B cell (primary cell): ENCODE measurements around the gene CDC14A. TPM values are rescaled to one million over a fixed set of nuclear protein-coding genes. Genes with fewer than 3 reads are reported as not detected.

Experiments used
- ATAC-seq: fragments of 200-7000 bp; cut with Tn5 transposase; one replicate; pipeline ENCODE4 v1.10.0; 2021; ENCODE audit warnings: low read depth, mild to moderate bottlenecking, moderate number of reproducible peaks, moderate library complexity
- CTCF ChIA-PET: fragments of 350-600 bp; sonication (Branson Sonifier 250); formaldehyde crosslinking; loops from one replicate; lab custom pipeline; 2021; ENCODE audit warnings: antibody characterized with exemption, inconsistent platforms; lab: Charles Lee
- POLR2A ChIA-PET: fragments of 350-600 bp; sonication (Branson Sonifier 250); formaldehyde crosslinking; loops from one replicate; lab custom pipeline; 2021; ENCODE audit warnings: antibody characterized with exemption; lab: Charles Lee
- DNase-seq: peaks from one replicate; pipeline ENCODE4 v3.0.0; 2013
- H2AFZ ChIP-seq: 2 replicates; pipeline ENCODE4 v1.6.1; 2012; ENCODE audit warnings: mild to moderate bottlenecking, low read depth, low read length; ENCODE audit not compliant: insufficient read depth, poor library complexity, severe bottlenecking
- H3K27ac ChIP-seq, 2 donors: 1 replicate in 1 of 2; 2 replicates in 1 of 2; pipeline ENCODE4 v1.5.1; 2012 to 2013; ENCODE audit warnings: low read length in 2 of 2, mild to moderate bottlenecking in 2 of 2, moderate library complexity in 1 of 2
- H3K27me3 ChIP-seq, 4 experiments: fragments of 200-600 bp in 1 of 4; sonication (generic) in 1 of 4; replicated peaks in 1 of 4; 1 replicate in 2 of 4; 2 replicates in 2 of 4; pipeline versions ENCODE4 v1.6.1 to v1.7.0; 2013 to 2016; ENCODE audit warnings: low read length in 3 of 4, mild to moderate bottlenecking in 2 of 4, mixed read lengths in 1 of 4, moderate library complexity in 1 of 4; ENCODE audit not compliant: insufficient read depth in 4 of 4, control insufficient read depth in 3 of 4; ENCODE audit errors: control extremely low read depth in 1 of 4
- H3K36me3 ChIP-seq, 2 experiments: replicated peaks in 1 of 2; 1 replicate in 1 of 2; 2 replicates in 1 of 2; pipeline versions ENCODE4 v1.6.1 to v1.7.1; 2013; ENCODE audit warnings: low read length in 1 of 2; ENCODE audit not compliant: insufficient read depth in 2 of 2, control insufficient read depth in 1 of 2; ENCODE audit errors: control extremely low read depth in 1 of 2, extremely low read depth in 1 of 2
- H3K4me1 ChIP-seq, 2 donors: fragments of 200-600 bp in 1 of 2; sonication (generic) in 1 of 2; 1 replicate in 1 of 2; 2 replicates in 1 of 2; pipeline versions ENCODE4 v1.5.1 to v1.6.1; 2013 to 2017; ENCODE audit warnings: low read length in 2 of 2; ENCODE audit not compliant: control insufficient read depth in 2 of 2, insufficient read depth in 2 of 2
- H3K4me2 ChIP-seq: replicated peaks from 2 replicates; pipeline ENCODE3; 2012; ENCODE audit warnings: mild to moderate bottlenecking, low read depth, low read length; ENCODE audit not compliant: poor library complexity, severe bottlenecking
- H3K4me3 ChIP-seq, 5 experiments: fragments of 200-600 bp in 1 of 5; sonication (generic) in 1 of 5; 1 replicate in 3 of 5; 2 replicates in 2 of 5; pipeline versions ENCODE4 v1.5.1 to v1.7.0; 2011 to 2016; ENCODE audit warnings: low read length in 4 of 5, mild to moderate bottlenecking in 4 of 5, low read depth in 2 of 5, control low read depth in 1 of 5, moderate library complexity in 1 of 5; ENCODE audit not compliant: insufficient read depth in 1 of 5; ENCODE audit errors: control extremely low read depth in 1 of 5, extremely low read depth in 1 of 5
- H3K79me2 ChIP-seq: fragments of 200-600 bp; sonication (generic); one replicate; pipeline ENCODE4 v1.6.0; 2016; ENCODE audit warnings: low read length; ENCODE audit not compliant: control insufficient read depth, insufficient read depth
- H3K9ac ChIP-seq: fragments of 200-600 bp; sonication (generic); 2 replicates; pipeline ENCODE4 v1.6.1; 2017; ENCODE audit warnings: mild to moderate bottlenecking, low read length, moderate library complexity
- H3K9me3 ChIP-seq, 3 donors: one replicate each; pipeline versions ENCODE4 v1.6.1 to v1.7.1; 2013; ENCODE audit warnings: low read length in 2 of 3; ENCODE audit not compliant: control insufficient read depth in 2 of 3, insufficient read depth in 1 of 3; ENCODE audit errors: control extremely low read depth in 1 of 3
- H4K20me1 ChIP-seq: 2 replicates; pipeline ENCODE4 v1.6.0; 2012; ENCODE audit warnings: mild to moderate bottlenecking, low read length; ENCODE audit not compliant: insufficient read depth, control insufficient read depth, poor library complexity, severe bottlenecking
- H3K27ac Mint-ChIP-seq: one replicate; pipeline ENCODE4 v1.8.0; 2021; ENCODE audit warnings: mixed read lengths
- H3K27me3 Mint-ChIP-seq: one replicate; pipeline ENCODE4 v1.8.0; 2021; ENCODE audit warnings: mixed read lengths
- H3K4me1 Mint-ChIP-seq: one replicate; pipeline ENCODE4 v1.8.0; 2021; ENCODE audit warnings: mixed read lengths
- H3K4me3 Mint-ChIP-seq: one replicate; pipeline ENCODE4 v1.8.0; 2021; ENCODE audit warnings: mixed read lengths
- H3K9me3 Mint-ChIP-seq: one replicate; pipeline ENCODE4 v1.8.0; 2022; ENCODE audit warnings: mixed read lengths; ENCODE audit not compliant: insufficient read depth
- EZH2 ChIP-seq: IDR thresholded peaks from 2 replicates; pipeline ENCODE4 v1.6.1; 2012; ENCODE audit warnings: borderline replicate concordance, low read depth, mild to moderate bottlenecking, moderate library complexity, low read length; ENCODE audit not compliant: insufficient read depth, poor library complexity, severe bottlenecking
- WGBS: methylation state at CpG from one replicate; pipeline ENCODE4 v1.1.5; 2013; ENCODE audit warnings: missing lambda C conversion rate; ENCODE audit not compliant: insufficient coverage; 5-methylcytosine and 5-hydroxymethylcytosine counted together
- intact Hi-C: fragments of 100-400 bp; cut with micrococcal nuclease; formaldehyde crosslinking; loops from one replicate; pipeline ENCODE4 v1.10.0; 2022
- polyA plus RNA-seq: library from polyadenylated mRNA; depleted of rRNA; stranded (reverse); fragments of >200 nt; gene quantifications from 2 replicates; pipeline ENCODE4 v1.2.3, GENCODE V29; 2012
- total RNA-seq, 2 donors: library from RNA; stranded (reverse); fragments of 120-200 nt in 1 of 2; gene quantifications; 1 replicate in 1 of 2; 2 replicates in 1 of 2; pipeline versions ENCODE4 v1.2.3 to v1.2.4, GENCODE V29; 2013 to 2022
- TF ChIP-seq, protein P1 (sequence below): fragments of 200-600 bp; IDR thresholded peaks from one replicate; pipeline ENCODE4 v1.8.0; 2022; ENCODE audit warnings: antibody characterized with exemption, mild to moderate bottlenecking

CDC14A gene
- total and polyA plus RNA-seq, 2 donors (not counting 1 experiment from before 2014, with no cell fraction given) = 6.1 to 41.7 TPM

DNA sequence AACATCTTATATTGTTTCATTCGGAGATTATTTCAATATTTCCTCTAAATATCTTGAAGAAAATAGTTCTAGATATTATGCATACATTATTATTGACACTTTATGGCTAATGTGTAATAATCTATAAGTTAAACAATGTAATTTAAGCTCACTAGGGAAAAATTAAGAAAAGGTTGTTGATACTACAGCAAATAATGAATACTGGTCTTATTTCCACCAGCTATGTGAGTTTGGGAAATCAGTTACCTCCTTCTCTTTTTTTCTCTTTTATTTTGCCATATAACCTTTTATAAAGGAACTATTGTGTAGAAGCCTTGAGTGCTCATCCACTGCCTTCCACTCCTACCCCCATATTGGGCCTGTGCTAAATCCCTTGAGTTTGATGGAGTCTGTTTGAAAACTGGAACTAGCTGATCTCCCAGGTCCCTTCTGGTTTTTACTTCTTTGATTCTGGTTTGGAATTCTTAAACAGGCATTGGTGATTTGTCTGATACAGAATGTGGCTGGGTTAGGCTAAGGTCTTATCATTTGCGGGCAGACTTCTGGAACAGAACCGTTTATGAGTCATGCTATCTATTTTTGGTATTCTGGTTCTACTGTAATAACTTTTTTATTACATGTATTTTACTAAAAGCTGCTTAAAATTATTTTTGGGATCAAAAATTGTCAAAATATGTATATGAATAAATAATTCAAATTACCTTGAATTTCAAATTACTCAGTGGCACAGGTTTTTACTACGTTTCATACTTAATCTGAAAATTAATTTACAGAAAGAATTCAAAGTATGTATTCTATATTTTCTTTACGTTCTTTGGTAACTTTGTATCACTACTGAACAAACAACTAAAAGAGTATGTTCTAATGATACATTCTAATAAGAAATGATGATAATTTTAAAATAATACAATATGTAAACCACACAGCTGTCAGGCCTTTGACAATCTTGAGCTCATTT lies 5.0 kb upstream of the CDC14A start:
- Histone ChIP-seq H3K4me1 (peaks cover 0 to 5% of the 10 kb centered on the region in 2 donors), H4K20me1 (no peaks in the 10 kb centered on the region), H3K79me2 (no peaks in the 10 kb centered on the region), H3K36me3 (no peaks in the 10 kb centered on the region), H3K4me3 (no peak overlapping the region), H3K9ac (no peak overlapping the region), H2AFZ (no peak overlapping the region), H3K27me3 (peaks cover 0 to 3% (median 0%) of the 10 kb centered on the region in 4 experiments), H3K4me2 (no peak overlapping the region), H3K27ac (no peak overlapping the region), H3K9me3 (no peaks in the 10 kb centered on the region)
- intact Hi-C loops = no loop called here
- DNase-seq (no peak), ATAC-seq (no peak)
- Mint-ChIP-seq H3K27me3 (no peaks in the 10 kb centered on the region), H3K9me3 (no peaks in the 10 kb centered on the region), H3K4me3 (no peak overlapping the region), H3K27ac (no peak overlapping the region), H3K4me1 (peaks cover 4% of the 10 kb centered on the region)
- ChIA-PET POLR2A (no interaction called here), CTCF (interaction anchor here (1.1 to 2.5 kb wide), 2 partner anchors 108 to 112 kb away, joined by 4 to 7 read pairs; no protein-coding TSS in a partner anchor)
- WGBS = no CpG with 5 or more reads among the region's 5 CpGs
- TF ChIP-seq, protein P1, sequence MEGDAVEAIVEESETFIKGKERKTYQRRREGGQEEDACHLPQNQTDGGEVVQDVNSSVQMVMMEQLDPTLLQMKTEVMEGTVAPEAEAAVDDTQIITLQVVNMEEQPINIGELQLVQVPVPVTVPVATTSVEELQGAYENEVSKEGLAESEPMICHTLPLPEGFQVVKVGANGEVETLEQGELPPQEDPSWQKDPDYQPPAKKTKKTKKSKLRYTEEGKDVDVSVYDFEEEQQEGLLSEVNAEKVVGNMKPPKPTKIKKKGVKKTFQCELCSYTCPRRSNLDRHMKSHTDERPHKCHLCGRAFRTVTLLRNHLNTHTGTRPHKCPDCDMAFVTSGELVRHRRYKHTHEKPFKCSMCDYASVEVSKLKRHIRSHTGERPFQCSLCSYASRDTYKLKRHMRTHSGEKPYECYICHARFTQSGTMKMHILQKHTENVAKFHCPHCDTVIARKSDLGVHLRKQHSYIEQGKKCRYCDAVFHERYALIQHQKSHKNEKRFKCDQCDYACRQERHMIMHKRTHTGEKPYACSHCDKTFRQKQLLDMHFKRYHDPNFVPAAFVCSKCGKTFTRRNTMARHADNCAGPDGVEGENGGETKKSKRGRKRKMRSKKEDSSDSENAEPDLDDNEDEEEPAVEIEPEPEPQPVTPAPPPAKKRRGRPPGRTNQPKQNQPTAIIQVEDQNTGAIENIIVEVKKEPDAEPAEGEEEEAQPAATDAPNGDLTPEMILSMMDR = no peak
- no peak for TF ChIP-seq EZH2
